OCI-M2 (cell line): ENCODE data around the gene RGS14.
A peak's percentile ranks its signal among the peaks of the same experiment; 100 is the strongest.
"Not testable (repeated sequence)": the region's sequence is repeated elsewhere in the genome, so short reads cannot be mapped to it uniquely, and the experiment has no call there.

Experiments
- DNase-seq: peaks from one replicate; lab custom pipeline; 2025; ENCODE audit not compliant: unreplicated experiment; lab: John Stamatoyannopoulos, UW

RGS14 gene

DNA sequence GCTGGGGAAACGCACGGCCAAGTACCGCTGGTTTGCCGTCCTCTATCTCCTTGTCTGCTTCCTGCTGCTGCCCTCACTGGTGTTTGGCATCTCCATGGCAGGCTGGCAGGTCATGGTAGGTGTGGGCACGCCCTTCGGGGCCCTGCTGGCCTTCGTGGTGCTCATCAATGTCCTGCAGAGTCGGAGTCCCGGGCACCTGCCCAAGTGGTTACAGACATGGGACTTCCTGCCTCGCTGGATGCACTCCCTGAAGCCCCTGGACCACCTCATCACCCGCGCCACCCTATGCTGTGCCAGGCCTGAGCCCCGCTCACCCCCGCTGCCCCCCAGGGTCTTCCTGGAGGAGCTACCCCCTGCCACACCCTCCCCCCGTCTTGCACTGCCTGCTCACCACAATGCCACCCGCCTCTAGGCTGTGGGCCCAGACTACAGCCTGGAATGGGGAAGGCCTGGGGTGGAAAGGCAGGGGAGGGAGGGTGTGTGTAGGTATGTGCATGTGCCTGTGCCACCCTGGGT is 40.2 kb downstream of the RGS14 start:
- DNase-seq, result no peak

DNA sequence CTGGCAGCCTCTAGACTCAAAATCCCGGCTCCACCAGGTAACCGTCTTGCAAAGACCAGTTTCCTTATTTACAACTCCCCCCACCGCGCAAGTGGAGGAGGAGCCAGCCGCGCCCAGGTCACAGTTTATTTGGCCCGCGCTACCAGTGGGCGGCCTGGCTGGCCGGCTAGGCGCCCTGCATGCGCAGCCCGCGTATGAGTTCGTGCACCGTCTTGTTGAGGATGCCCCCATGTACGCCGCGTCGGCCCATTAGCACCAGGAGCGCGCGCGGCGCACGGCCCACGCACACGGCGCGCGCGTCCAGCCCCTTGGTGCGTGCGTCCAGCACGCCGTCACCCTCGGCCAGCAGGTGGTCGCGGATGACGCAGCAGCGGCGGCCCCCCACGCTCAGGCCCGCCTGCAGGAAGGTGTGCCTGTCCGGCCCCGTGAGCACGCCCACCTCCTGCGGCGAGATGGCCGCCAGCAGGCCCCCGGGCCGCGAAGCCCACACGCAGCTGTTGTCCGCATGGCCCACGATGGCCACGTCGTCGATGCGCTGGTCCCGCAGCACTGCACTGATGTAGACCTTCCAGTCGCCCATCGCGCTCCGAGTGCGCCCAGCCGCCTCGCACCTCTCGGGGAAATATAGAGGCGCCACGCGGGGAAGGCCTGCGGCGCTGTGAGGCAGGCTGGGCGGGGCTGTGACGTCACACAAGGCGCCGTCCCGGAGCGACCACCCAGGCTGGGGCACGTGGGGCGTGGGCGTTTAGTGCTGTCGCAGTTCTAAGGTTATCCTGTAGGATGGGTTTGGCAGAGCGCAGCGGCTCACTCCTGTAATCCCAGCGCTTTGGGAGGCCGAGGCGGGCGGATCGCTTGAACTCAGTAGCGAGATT is 42.5 kb downstream of the RGS14 start, which contains the start of gene PFN3:
Gene PFN3, minus strand, starts transcription at position 665 of the 872 bp plus-strand sequence. Its CDS starts 85 bp downstream, at position 580.
- DNase-seq, result no peak

DNA sequence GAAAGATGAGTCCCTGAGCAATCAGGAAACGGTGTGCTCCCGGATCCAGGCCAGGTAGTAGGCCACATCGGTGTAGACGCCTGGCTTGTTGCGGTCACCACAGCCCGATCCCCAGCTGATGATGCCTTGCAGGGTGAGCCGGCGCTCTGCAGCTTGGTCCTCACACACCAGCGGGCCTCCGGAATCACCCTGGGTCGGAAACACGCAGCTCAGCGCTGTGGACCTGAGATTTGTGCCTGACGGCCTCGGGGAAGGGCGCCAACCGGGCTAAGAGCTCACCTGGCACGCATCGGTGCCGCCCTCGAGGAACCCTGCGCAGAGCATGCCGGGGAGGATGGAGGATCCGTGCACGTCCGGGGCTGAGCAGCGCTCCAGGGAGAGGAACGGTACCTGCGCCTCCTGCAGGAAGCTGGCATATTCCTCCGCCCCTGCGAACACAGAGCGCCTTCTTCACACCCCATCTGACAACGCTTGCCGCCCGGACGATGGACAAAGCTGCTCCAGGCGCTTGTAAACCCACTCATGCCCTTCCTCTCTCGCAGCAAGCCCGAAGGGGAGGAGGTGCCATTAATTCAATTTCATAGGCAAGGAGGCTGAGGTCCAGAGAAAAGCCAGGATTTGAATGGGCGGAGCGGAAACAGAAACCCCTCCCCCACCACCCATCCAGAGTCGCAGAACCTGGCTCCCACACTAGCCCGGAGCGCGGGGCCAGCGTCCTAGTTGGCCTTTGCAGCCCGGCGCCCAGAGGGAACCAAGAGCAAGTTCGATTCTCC is 44.7 kb downstream of the RGS14 start:
- no peak for DNase-seq

DNA sequence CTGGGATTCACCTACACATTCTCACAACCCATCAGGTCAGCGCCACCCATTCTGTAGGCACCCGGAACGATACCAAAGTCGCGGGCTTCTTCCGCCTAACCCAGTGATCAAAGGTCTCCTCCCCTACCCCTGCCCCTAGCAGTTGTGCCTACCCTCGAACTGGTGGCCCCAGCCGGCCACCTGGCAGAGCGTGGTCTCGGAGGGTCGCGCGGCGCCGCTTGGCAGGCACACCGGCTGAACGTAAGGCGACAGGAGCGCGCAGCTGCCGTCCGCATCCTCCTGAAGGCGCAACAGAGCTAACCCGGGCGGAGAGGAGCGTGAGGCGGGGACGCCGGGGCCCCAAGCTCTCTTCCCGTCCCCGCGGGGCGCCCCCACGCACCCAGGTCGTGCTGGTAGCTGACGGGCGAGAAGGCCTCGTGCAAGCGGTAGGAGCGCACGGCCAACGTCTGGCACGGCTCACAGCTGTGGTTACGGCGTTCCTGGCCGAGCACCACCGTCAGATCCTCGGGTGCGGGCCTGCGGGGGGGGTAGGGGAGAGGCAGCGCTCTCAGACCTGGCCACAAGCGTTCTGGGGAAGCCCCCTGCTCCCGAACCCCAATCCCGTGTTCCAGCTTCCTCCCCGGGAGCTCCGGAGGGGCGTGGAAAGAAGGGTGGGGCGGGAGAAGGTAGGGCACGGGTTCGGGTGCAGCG is 45.5 kb downstream of the RGS14 start:
- no peak for DNase-seq

DNA sequence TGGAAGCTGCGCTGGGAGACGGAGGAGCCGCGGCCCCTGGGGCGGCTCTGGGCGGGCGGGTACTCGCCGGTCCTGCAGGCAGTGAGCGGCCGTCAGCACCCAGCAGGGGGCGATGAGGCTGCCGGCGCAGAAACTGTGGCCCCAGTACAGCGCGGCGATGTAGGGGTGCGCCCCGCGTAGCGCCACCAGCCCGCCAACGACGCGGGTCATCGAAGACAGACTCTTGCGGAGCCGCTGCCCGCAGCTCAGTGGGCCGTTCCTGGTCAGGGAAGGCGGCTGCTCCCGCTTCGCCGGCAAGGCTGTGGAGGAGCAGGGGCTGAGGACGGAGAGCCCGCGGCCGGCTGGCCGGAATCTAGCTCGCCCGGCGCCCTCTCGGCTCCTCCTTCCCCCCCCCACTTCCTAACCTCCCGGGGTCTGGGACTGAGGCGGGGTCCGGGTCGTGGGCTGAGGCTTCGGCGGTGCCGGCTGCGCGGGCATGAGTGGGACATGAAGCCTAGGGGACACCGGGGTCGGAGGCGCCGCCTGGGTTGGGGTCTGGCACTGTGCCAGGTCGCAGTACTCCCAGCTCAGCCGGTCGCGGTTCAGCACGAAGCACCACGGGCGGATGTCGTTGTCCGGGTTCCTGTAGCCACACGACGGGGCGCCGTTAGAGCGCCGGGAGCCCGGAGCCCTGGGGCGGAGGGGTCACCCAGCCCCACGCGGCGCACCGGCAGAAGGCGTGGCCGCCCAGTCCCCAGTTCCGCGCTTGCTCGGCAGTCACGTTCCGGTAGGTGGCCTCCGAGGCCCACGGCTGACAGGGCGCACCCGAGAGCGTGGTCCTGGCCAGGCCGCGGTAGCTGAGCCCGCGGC is 46.3 kb downstream of the RGS14 start:
- DNase-seq, result peak; percentile 38

DNA sequence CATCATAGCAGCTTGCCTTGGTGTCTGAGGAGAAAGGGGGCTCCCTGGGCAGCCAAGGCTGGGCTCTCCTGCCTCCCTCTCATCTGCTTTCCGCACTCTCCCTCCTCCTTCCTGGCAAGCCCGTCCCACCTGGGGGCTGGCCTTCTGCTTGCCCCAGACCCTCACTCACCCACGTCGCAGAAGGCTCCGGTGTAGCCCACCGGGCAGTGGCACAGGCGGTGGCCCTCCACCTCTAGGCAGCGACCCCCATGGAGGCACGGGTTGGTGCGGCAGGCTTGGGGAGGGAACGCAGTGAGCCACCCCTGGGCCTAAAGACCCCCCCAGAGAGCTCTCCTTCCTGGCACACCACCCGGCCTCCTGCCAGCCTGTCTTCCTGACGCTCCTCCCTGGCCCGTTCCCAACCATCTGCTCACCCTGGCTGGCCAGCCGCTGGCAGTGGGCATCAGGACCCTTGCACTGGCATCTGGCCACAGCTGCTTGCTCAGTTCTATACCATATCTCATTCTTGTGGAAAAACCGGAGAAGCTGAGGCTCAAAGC is 47.0 kb downstream of the RGS14 start:
- no peak for DNase-seq

DNA sequence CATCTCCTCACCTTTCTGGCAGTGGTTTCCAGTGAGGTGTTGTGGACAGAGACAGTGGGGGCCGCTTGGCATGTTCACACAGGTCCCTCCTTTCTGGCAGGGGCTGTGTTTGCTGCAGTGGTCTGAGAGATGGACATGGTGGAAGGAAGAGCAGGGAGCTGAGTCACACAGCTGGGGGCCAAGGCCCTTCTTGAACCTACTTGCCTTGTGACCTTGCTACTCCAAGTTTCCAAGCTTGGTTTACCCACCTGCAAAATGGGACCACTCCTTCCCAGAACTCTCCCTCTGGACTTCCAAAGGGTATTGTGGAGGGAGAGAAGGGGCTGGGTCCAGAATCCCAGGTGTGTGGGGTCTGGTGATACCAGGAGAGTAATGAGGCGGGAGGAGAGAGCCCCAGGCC is 47.6 kb downstream of the RGS14 start:
- no peak for DNase-seq

DNA sequence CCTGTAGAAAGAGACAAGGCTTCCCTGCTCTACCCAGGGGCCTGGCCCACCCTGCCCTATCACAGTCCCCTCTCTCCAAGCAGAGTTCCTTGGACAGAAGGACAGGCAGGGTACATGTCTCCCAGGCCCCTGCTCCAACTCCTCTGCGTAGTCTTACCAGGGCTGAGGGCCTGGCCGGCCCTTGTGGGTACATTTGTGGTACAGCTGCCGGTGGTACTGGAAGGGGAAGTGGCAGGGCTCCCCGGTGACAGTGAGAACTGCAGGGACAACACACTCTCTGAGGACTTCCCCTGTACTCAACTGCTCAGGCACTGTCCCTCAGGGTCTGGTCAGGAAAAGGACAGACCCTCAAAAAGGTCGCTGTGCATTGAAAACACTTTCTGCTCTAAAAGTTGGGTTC is 48.1 kb downstream of the RGS14 start:
- no peak for DNase-seq

DNA sequence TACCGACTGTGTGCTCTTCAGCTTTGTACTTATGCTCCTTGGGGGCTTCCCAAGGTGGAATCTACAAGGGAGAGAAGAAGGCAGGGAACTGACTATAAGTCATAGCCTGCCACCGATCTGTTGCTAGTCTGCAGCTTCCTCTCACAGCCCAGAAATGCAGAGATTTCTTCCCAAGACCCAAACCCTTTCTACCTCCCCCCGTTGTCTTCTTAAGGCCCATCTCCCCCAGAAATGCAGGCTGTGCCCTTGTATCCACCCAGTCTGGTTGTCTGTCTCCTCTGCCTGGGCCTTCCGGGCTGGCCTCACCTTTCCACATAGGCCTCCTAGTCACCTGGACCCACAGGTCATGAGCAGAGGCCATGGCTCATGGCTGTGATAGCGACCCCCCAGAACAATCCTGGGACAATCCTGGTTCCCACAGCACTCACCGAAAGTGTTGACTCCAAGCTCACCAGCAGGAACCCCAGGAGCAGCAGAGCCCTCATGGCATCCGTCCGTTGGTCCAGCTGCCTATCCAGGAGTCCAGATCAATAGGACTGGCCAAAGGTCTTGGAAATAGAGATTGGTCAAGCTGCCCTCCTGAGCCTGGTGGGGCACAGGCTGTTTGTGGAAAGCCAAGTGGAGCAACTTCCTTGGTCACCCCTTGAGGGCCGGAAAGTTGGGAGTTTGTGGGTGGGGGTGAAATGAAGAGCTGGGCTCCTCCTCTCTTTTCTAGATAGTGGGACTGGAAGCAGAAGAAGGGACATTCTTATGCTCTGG is 51.5 kb downstream of the RGS14 start, which contains the start of gene F12:
Gene F12, minus strand, starts transcription at position 522 of the 759 bp plus-strand sequence. Its CDS starts 37 bp downstream, at position 485.
- DNase-seq, result no peak

DNA sequence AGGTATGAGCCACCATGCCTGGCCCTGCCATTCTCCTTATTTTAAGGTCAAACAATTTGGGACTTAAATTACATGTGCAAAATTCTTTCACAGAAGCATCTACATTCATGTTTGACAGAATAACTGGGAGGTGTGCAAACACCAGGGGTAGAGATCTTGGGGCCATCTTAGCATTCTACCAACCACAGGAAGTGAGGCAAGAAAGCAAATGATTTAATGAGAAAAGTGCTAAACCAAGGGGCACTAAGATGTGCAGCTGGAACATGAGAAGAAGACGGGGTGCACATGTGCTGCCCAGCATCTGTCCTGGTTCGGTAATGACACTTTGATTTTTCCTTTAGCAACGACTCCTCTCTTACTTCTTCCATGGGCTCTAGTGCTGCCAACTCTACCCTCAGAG is 52.9 kb downstream of the RGS14 start:
- DNase-seq, result no peak

DNA sequence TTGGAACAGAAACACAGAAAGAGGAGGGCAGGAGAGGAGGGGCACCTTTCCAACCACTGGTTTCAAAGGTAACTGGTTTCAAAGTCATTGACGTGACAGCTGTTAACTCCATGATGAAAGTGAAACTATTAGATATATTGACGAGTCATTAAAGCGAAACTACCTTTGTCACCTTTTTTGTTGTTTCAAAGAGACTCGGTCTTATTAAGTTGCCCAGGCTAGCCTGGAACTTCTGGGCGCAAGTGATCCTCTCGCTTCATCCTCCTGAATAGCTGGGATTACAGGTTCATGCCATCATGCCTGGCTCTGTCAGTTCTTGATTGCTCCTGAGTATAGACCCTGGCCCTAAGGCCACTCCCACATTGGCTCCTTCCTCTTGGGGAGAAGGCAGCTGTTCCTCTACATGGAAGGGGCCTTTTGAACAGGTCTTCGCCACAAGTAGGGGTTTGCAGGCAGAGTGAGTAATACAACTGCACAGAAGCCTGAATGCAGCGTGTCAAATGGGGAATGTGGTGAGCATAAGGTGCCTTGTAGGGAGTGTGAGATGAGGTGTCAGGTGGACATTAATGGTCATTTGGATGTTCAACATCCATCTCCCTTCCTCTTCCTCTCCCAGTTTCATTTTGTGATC is 55.0 kb downstream of the RGS14 start:
- no peak for DNase-seq

DNA sequence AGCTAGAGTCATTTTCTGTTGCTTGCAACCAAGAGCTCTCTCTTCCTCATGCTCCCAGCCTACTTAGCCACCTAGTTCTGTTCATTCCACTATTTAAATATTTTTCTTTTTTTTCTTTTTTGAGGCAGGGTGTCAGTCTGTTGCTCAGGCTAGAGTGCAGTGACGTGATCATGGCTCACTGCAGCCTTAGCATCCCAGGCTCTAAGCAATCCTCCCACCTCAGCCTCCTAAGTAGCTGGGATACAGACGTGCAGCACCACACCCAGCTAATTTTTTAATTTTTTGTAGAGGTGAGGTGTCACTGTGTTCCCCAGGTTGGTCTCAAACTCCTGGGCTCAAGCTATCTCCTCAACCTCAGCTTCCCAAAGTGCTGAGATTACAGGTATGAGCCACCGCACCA is 56.8 kb downstream of the RGS14 start:
- DNase-seq, result no peak

DNA sequence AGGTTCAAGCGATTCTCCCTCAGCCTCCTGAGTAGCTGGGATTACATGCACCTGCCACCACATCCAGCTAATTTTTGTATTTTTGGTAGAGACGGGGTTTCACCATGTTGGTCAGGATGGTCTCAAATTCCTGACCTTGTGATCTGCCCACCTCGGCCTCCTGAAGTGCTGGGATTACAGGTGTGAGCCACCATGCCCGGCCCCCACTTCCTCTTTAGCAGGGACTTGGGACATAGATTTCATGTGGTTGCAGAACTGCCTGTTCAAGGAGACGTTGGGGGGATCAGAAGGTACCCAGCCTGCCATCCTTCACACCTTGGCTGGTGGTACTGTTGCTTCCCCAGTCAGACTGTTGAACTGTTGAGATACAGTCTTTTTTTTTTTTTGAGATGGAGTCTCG is 59.4 kb downstream of the RGS14 start:
- DNase-seq, result not testable (repeated sequence)

DNA sequence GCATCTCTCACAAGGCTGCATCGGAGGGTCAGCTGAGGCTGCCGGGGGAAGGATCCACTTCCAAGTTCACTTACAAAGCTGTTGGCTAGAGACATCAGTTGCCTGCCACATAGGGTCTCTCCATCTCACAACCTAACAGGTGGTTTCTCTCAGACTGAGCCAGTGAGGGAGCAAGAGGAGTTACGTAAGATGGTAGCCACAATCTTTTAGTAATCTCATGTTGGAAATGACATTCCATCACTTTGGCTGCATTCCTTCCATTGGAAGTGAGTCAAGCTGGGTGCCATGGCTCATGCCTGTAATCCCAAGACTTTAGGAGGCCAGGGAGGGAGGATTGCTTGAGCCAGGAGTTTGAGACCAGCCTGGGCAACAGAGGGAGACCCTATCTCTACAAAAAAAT is 61.3 kb downstream of the RGS14 start:
- no peak for DNase-seq

DNA sequence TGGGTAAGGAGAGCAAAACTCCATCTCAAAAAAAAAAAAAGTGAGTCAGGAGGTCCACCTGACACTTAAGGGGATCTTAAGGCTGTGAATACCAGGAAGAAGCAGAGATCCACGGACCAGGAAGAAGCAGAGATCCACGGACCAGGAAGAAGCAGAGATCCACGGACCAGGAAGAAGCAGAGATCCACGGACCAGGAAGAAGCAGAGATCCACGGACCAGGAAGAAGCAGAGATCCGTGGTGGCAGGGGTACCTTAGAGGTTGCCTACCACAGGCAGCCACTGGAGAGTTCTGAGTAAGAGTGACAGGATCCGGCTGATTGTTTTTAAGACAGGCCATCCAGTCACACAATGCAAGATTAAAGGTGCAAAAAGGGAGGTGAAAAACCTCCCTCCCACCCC is 62.7 kb downstream of the RGS14 start:
- not testable (repeated sequence) for DNase-seq

DNA sequence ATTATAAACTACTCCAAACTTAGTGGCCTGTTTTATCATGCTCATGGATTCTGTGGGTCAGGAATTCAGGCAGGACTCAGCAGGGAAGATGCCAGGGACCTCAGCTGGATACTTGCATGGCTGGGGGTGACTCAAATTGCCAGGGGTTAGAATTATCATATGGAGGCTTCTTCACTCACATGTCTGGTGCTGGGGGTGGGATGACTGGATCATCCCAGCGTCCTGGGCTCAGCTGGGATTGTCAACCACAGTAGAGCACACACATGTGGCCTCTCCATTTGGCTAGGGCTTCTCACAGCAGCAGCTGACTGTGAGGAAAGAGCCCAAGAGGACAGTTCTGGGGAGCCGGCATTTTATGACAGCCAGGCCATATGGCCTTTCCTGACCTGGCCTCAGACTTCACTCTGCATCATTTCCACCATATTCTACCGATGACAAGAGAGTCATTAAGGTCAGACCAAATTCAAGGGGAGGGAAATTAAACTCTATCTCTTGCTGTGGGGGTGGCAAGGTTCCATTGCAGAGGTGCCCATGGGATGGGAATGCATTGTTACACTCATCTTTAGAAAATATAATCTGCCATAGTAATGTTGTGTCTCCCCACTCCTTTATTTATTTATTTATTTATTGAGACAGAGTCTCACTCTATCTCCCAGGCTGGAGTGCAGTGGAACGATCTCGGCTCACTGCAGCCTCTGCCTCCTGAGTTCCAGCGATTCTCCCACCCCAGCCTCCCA is 63.5 kb downstream of the RGS14 start:
- DNase-seq, result no peak
